Measurements from ENCODE around the gene CAPZB. TPM values are rescaled to one million over a fixed set of nuclear protein-coding genes. Genes with fewer than 3 reads are reported as not detected.
A peak's percentile ranks its signal among the peaks of the same experiment; 100 is the strongest.

The CAPZB gene
- total RNA-seq, 1 experiment from 2014 or later: 335 TPM

DNA sequence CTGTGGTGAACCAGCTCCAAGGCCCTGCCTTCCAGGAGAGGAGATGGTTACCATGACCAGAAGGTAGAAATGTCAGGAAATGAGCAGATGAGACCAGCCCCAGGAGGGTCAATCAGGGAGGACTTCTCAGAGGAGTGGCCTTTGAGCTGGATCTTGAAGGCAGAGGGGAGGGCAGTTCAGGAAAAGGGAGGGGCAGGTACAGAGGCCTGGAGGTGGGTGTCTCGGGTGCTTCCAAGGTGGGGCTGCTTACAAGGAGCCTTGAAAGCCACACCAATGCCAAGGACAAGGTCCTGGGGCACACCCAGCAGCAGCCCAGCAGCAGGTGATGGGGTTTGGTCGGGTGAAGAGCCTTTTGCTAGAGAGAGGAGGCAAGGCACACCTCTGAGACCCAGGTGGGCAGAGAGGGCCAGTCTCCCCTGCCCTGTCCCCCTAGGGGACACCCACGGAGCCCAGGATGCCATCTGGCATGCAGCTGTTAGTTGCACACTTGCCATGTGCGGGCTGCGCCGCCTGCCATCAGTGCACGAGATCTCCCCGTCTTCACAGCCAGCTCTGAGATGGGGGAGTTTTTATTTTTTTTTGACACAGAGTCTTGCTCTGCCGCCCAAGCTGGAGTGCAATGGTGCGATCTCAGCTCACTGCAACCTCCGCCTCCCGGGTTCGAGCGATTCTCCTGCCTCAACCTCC lies 154.7 kb downstream of the CAPZB start:
- DNase-seq (ENCODE audit: low read depth): no peak

DNA sequence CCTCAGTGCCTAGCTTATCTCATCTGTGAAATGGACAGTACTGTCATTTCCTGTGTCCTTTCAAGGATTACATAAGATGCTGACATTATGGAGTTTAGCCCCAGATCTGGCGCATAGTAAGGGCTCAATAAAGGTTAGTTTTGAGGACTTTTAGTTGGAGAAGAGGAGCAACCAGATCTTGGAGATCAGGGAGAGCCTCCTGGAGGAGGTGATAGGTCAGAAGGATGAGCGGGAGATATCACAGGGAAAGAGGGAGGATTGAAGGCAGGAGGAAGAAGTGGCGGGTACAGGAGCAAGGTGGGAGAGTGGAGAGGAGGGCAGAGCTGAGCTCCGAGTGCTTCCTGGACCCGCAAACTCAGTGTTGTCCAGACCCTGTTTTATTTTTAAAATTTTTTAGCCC lies 155.7 kb downstream of the CAPZB start:
- no peak for DNase-seq (ENCODE audit: low read depth)

DNA sequence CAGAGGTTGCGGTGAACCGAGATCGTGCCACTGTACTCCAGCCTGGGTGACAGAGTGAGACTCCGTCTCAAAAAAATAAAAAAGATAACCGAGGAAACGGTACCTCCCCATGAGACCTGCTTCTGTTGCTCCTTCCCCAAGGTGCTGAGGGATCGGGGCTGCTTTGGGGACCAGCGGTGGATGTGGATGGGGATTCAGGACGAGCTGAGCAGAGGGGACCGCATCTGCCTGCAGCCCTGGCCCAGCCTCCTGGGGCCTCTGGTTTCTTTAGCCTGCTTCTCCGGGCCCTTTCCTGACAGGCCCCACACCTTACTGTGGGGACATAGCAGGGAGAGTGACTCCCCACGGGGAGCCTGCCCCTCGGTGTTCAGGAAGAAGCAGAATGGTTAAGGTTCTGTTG lies 156.2 kb downstream of the CAPZB start:
- no peak for DNase-seq (ENCODE audit: low read depth)

DNA sequence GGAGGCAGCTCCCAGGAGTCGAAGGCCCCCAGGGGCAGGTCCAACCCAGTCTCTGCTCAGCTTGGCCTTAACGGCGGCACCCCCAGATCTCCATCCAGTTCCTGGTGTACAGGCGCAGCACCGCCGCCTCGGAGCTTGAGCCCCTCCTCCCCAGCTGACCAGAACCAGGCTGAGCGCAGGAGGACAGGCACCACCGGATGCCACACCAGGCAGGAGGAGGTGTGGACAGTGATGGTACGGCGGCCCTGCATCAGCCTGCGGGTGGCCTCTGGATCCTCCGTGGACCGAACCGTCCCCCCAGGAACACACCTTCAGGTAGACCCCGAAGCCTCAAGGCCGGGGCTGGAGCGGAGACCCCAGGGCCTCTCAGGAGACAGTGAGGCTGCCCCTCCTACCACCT lies 156.9 kb downstream of the CAPZB start:
- DNase-seq (ENCODE audit: low read depth): no peak

DNA sequence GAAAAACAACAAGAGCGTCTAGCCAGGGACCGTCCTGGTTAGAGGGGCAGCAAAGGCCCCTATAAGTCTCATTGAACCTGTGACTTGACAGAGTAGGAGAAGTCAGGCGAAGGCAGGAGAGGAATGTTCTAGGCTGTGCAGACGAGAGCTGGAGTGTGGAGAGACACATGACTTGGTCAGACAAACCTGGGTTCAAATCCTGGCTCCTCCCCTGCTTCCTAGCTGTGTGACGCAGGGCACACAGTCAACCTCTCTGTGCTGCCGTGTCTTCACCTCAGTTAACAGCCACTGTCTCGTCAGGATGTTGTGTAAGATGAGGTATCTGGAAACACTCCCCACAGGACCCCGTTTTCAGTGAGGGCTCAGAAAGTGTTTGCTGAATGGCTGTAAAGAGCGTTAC lies 157.6 kb downstream of the CAPZB start:
- no peak for DNase-seq (ENCODE audit: low read depth)

DNA sequence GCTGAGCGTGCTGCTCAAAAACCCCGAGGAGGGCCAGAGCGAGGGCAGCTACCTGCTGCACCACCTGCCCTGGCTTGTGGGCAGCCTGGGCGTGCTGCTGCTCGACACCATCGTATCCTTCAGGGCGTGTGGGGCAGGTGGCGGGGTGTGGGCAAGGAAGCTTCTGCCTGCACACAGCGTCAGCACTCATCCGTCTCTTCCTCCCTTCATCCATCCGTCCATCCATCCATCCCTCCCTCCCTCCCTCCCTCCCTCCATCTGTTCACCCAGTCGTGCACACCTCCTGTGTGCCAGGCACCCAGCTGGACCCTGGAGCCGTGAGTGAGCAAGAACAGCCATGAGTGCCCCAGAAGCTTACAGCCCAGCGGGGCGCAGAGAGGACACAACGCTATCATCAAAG lies 158.0 kb downstream of the CAPZB start:
- no peak for DNase-seq (ENCODE audit: low read depth)

DNA sequence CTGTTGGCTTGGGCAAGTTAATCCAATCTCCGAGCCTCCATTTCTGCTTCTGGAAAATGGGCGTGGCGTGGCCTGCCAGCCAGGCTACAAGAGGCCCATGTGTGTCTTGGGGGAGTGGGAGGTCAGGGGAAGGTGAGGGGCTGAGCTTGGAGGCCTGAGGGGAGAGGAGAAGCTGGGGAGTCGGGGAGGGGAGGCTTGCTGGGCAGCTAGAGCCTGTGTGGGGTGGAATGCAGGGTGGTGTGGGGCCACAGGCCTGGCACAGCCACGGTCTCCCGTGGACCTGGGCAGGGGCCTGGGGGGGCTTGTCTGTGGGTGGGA lies 158.6 kb downstream of the CAPZB start:
- DNase-seq (ENCODE audit: low read depth): no peak

DNA sequence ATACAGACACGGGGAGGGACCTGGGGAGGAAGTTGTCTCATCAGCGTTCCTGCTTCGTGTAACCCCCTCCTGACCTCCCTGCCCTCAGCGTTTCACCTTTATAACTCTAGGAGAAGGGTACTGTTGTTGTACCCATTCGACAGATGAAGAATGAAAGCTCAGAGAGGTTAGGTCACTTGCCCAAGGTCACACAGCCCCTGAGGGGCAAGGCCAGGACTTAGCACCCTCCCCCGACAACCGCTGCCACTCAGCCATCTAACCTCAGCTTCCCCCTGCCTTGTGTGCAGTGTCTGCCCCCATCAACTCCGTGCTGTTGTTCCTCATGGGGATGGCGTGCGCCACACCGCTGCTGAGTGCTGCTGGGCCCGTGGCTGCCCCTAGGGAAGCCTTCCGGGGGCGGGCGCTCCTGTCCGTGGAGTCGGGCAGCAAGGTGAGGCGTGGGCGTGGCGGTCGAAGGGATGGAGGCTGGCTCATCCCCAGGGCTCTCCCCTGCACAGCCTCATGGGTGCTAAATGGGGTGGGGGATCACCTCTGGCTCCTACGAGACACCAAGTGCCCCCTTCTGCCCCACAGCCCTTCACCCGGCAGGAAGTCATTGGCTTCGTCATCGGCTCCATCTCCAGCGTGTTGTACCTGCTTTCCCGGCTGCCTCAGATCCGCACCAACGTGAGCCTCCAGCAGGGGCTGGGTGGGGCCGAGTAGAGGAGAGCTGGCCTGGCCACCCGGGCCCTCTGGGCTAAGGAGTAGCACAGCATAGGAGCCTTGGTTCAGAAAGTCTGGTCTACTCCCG lies 159.2 kb downstream of the CAPZB start:
- no peak for DNase-seq (ENCODE audit: low read depth)

DNA sequence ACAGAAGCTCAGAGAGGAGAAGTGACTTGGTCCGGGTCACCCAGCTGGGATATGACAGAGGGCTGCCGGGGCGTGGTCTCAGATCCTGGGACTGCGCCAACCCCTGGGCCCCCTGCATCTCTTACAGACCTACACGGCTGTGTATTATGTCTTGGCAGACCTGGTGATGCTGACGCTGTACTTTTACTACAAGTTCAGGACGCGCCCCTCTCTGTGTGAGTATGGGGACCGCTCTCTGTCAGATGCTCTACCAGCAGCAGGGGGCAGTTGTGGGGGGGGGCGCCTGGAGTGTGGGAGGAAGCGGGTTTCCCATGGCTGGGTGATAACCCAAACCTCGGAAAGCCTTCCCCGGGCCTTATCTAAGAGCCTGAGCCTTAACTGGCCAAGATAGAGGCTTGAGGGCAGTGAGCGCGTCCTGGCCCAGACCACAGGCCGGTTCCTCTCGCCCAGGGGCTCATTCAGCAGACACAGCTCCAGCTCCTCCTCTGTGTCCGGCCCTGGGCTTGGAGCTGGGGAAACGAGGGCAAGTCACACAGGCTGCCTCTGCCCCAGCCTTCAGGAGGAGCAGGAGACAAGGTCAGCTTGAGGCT lies 159.9 kb downstream of the CAPZB start:
- DNase-seq (ENCODE audit: low read depth): no peak

DNA sequence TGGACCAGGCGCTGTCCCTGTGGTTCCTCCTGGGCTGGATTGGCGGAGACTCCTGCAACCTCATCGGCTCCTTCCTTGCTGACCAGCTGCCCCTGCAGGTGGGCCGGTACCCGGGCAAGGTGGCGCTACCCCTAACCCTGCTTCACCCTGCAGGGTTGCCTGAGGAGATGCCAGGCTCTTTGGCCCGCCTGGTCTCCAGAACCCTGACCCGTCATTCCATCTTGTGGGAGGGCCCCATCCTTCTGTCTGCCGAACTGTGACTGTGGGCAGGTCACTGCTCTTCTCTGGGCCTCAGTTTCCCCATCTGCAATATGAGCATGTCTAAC lies 160.7 kb downstream of the CAPZB start:
- DNase-seq (ENCODE audit: low read depth): no peak

DNA sequence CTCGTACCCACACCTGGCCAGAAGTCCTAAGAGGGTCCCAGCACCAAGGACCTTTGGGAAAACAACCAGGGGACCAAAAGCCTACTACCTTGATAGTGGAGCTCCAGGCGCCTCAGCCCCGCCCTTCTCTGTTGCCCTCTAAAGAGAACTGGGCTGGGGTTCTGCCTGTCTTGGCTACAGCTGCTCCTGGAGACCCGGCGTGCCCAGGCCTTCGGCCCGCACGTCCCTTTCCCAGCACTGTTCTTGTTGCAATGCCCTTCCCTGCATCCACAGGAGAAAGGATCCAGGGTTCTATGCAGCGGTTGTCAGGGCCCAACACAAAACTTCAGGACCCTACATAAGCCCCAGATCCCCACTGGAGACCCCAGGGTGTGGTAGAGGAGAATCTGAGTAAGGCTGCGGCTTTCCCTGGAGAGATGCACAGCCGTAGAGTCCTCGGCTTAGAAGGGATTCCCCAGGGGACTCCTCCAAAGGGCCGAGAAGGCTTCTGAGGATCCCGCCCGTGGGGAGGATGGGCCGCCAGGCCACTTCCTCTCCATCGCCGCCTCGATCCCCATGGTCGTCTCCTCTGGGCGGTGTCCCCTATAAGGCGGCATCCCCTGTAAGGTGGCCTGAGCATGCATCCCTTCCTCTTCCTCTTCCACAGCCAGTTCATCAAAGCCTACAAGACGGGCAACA lies 161.2 kb downstream of the CAPZB start:
- DNase-seq (ENCODE audit: low read depth): no peak

DNA sequence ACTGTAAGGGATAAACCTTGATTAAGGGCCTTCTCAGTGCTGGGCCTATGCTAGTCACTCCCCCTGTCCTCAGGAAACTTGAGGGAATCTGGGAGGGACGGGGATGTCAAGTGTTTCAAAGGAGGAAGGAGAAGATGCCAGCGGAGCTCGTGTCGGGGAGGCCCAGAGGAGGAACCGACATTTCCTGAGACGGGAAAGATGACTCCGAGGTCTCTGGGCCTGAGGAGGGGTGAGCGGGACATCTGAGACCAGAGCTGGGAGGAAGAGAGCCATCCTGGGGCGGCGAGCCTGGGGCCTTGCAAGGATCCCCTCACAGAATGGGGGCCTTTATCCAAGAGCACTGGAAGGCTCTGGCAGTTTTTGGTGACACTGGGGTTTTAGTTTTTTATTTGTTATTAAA lies 162.9 kb downstream of the CAPZB start:
- no peak for DNase-seq (ENCODE audit: low read depth)

DNA sequence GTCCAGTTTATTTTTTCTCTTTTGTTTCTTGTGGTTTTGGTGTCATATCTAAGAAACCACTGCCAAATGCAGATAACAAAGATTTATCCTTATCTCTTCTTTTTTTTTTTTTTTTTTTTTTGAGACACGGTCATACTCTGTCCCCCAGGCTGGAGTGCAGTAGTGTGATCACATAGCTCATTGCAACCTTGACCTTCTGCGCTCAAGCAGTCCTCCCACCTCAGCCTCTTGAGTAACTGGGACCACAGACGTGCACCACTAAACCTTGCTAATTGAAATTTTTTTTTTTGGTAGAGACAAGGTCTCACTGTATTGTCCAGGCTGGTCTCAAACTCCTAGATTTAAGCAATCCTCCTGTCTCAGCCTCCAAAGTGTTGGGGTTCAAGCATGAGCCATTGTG lies 164.3 kb downstream of the CAPZB start:
- DNase-seq (ENCODE audit: low read depth): no peak

DNA sequence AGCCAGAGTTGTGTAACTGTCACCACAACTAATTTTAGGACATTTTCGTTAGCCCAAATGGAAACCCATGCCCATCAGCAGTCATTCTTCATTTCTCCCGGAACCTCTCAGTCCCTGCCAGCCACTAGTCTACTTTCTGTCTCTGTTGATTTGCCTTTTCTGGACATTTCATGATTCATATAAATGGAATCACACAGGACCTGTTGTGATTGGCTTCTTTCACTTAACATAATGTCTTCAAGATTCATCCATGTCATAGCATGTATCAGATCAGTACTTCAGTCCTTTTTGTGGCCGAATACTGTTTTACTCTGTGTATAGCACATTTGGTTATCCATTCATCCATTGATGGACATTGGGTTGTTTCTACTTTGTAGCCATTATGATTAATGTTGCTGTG lies 166.1 kb downstream of the CAPZB start:
- no peak for DNase-seq (ENCODE audit: low read depth)

DNA sequence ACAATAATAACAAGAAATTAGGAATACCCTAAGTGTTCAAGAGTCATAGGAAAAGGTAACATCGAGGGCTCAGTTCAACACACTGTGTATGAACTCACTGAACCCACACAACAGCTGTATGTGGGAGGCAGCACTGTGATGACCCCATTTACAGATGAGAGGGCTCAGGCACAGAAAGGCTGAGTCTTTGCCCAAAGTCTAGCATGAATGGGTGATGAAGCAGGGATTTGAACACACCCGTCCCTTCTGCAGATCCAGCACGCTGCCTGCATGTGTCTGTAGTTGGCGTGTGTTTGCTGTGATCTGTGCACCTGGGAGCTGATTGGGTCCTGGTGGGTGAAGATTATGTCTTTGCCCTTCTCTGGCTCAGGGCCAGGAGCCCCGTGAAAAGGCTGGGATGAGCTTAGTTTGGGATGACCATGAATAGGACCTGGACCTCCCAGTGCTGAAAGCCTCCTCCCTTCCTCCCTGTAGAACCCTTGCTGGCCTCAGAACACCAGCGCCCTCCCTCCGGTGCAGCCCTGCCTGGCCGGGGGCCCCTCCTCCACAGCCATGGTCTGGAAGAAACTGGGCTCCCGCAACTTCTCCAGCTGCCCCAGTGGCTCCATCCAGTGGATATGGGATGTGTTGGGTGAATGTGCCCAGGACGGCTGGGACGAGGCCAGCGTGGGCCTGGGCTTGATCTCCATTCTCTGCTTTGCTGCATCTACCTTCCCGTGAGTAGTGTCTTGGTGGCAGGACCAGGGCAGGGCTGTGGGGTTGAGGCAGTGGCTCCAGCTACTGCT lies 168.0 kb downstream of the CAPZB start:
- DNase-seq (ENCODE audit: low read depth): no peak

DNA sequence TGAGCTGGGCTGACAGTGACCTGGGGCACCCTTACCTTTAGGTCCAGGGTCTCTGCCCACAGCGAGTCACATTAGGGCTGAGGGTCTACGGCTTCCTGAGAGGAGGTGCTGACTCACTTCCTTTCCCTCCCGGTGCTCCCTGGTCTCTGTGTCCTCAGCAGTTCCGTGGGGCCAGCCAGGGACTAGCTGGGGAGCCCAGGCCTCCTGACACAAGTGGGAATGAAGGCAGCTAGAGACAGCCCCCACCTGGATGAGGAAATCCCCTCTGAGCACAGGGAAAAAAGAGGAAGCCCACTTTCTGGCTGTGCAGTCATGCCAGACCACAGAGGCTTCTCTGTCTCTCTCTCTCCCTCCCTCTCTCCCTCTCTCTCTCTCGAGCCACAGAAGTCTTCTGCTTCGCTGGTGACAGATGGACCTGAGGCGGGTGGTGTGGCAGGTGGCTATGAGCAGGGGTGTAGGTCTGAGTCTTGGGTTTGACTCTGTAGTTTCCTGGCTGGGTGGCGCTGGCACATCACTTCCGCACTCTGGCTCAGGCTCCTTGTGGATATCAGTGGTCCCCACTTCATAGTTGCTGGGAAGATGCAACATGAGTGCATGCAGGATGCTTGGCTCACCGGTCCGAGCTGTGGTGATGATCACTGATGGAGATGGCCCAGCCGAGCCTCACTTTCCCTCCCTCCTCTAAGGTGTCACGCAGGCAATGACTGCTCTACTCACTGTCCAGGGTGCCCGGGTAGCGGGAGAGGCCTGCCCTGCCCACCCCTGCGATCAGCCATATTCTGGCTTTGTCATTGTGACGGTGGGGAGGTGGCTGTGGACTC lies 169.8 kb downstream of the CAPZB start:
- DNase-seq (ENCODE audit: low read depth): peak; percentile 43

DNA sequence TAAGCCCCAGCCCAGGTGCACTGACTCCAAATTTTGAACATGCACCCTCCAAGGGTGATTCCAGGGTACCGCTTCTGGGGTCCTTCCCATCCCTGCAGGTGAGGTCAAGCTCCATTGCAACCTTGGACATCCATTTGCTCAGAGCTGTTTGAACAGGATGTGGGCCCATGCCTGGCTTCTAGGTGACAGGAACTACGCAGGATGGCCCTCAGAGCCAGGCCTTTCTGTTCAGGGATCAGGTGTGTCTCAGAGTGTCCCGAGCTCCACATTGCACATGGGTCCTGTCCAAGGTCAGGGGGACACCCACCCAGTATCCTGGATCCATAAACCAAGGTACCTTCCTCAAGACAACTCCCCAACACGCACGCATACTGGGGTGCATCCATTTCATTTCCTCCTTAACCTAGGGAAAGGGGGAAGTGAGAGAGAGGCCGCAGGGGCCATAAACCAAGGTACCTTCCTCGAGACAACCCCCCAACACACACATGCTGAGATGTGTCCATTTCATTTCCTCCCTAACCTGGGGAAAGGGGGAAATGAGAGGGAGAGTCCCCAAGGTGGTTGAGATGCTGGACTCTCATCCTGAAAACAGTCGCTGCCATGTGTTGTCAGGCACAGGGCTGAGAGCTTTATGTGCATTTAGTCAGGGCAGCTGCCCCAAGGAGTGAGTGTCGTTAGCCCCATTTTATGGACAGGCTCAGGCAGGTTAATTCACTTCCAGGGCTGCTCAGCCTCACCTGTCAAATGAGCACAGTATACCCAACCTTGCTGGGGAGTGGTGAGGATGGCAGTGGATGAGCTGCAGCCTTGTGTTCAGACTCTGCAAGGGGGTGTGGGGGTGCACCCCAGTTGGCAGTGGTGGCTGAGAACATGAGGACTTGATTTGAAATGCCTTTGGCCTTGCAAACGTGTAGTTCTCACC lies 171.1 kb downstream of the CAPZB start:
- DNase-seq (ENCODE audit: low read depth): no peak

DNA sequence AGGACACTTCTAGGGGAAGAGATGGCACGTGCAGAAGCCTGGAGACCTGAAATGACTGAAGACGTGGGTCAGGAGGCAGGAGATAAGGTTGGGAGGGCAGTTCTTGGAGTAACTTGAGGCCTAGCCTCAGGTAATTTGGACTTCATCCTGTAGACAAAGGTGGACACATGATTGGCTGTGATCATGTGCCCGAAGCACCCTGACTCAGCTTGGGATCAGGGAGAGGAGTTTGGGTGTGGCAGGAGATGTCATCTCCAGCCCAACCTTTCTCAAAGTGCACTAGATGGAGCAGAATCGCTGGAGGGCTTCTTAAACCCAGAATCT lies 171.7 kb downstream of the CAPZB start:
- no peak for DNase-seq (ENCODE audit: low read depth)

DNA sequence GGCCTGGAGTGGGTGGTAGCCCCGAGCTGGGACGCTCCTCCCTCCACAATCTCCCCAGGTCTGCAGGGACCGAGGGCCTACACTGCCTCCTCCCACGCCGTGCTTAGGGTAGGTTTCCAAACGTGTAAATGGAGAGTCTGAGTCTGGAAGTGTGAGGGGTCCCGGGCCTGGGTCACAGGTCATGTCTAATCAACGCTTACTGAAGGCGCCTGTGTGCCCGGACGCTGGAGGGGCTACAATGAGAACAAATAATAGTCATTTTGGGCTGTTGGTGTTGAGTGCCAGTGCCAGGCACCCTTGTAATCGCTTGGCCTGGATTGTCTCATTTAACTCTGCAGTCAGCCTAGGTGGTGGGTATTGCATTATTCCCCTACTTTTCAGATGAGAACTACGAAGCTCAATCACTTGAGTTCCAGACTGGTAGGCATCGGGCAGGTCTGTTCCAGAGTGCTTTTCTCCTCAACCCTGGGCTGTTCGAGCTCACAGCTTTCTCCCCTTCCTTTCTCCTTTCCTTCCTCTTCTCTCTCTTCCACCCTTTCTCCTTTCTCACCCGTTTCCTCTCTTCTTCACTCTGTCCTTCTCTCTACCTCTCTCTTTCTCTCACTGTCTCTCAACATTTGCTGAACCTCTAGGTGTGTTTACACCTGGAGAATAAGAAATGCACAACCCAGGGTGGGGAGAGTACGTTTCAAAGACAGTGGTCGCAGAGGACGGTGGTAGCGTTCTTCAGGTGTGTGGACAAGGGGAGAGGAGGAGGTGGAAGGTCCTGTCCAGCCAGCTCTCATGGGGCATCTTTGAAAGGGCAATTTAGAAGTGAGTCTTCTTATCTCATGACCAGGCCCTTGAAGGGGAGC lies 172.3 kb downstream of the CAPZB start:
- DNase-seq (ENCODE audit: low read depth): no peak
